ENCODE results near the gene MICOS13. TPM values are rescaled to one million over a fixed set of nuclear protein-coding genes. Genes with fewer than 3 reads are reported as not detected.
A peak's percentile ranks its signal among the peaks of the same experiment; 100 is the strongest.

Gene MICOS13
- total RNA-seq (2021) (30.0 to 32.8 TPM (median 32.5 TPM) in 3 replicates), Bru-seq, nascent RNA (percentile 55 among the genes with signal in this experiment)
- long read RNA-seq, experiment 1, transcript C19orf70-201 (4 exons, 896 nt): major isoform, 27 of 30 reads
- long read RNA-seq, experiment 1, partial matches to known transcripts: 1 of 30 reads
- long read RNA-seq, experiment 1, other reads (novel, unspliced or antisense): 1 of 30 reads
- long read RNA-seq, experiment 2, transcript C19orf70-201 (4 exons, 896 nt): major isoform, 44 of 50 reads
- long read RNA-seq, experiment 2, partial matches to known transcripts: 4 of 50 reads
- long read RNA-seq, experiment 2, other reads (novel, unspliced or antisense): 0 of 50 reads
- long read RNA-seq, experiment 3, partial matches to known transcripts: 0 of 4 reads
- long read RNA-seq, experiment 3, other reads (novel, unspliced or antisense): 2 of 4 reads

- H3K27ac Mint-ChIP-seq: peak within 1 kb of the TSS; percentile 92
- POLR2A ChIA-PET: interaction anchor here (1.2 kb wide), 1 partner anchor 9 kb away, joined by 3 read pairs; no protein-coding TSS in a partner anchor
- peaks cover 18% of the 10 kb centered on the region for H3K27me3 Mint-ChIP-seq (ENCODE audit: low read depth)
- H3K9me3 Mint-ChIP-seq: no peaks in the 10 kb centered on the region
- CTCF ChIA-PET: interaction anchor here (1.6 kb wide), 1 partner anchor 9 kb away, joined by 6 read pairs; no protein-coding TSS in a partner anchor
- peak; percentile 95 for ATAC-seq
- H3K36me3 Mint-ChIP-seq: no peaks in the 10 kb centered on the region
- H3K4me3 Mint-ChIP-seq: peak within 1 kb of the TSS; percentile 99
- DNase-seq (ENCODE audit: low spot score): peak; percentile 97
- peaks cover 13% of the 10 kb centered on the region for H3K4me1 Mint-ChIP-seq
- TF ChIP-seq NFATC4 (CRISPR knock-in tag; IDR thresholded peaks at IDR 0.05) (no peak), FOXK1 (CRISPR knock-in tag; IDR thresholded peaks at IDR 0.05) (peak; percentile 85), GABPB1 (CRISPR knock-in tag; IDR thresholded peaks at IDR 0.05) (peak; percentile 78), ESRRA (CRISPR knock-in tag; IDR thresholded peaks at IDR 0.05; ENCODE audit: borderline replicate concordance) (no peak), ZNF232 (CRISPR knock-in tag; IDR thresholded peaks at IDR 0.05) (no peak), ZNF671 (CRISPR knock-in tag; IDR thresholded peaks at IDR 0.05) (no peak), ATF3 (CRISPR knock-in tag; conservative IDR thresholded peaks at IDR 0.05) (no peak), SP1 (CRISPR knock-in tag; conservative IDR thresholded peaks at IDR 0.05) (peak; percentile 89), NFE2L1 (CRISPR knock-in tag; IDR thresholded peaks at IDR 0.05) (no peak), SOX15 (CRISPR knock-in tag; IDR thresholded peaks at IDR 0.05) (no peak), CBFB (CRISPR knock-in tag; IDR thresholded peaks at IDR 0.05; ENCODE audit: low read depth) (0 out of 2 replicates have a peak, but pooled peaks have one; percentile 45), ZNF423 (CRISPR knock-in tag; IDR thresholded peaks at IDR 0.05) (no peak), ZBTB21 (CRISPR knock-in tag; IDR thresholded peaks at IDR 0.05; ENCODE audit: borderline replicate concordance) (no peak), MLX (CRISPR knock-in tag; IDR thresholded peaks at IDR 0.05) (no peak), GRHL2 (CRISPR knock-in tag; IDR thresholded peaks at IDR 0.05; ENCODE audit: insufficient replicate concordance, severe bottlenecking) (no peak), ZNF219 (CRISPR knock-in tag; IDR thresholded peaks at IDR 0.05; ENCODE audit: borderline replicate concordance) (no peak), AR (CRISPR knock-in tag; IDR thresholded peaks at IDR 0.05) (no peak), STAT6 (CRISPR knock-in tag; conservative IDR thresholded peaks at IDR 0.05; ENCODE audit: low read depth) (no peak), TEAD4 (CRISPR knock-in tag; IDR thresholded peaks at IDR 0.05) (no peak), FOXP1 (CRISPR knock-in tag; IDR thresholded peaks at IDR 0.05; ENCODE audit: borderline replicate concordance) (peak; percentile 40; the same call in 1 of the 2 replicates), CREM (CRISPR knock-in tag; IDR thresholded peaks at IDR 0.05) (peak; percentile 66; the same call in 1 of the 2 replicates), JUN (CRISPR knock-in tag; IDR thresholded peaks at IDR 0.05) (no peak), PRRX2 (CRISPR knock-in tag; IDR thresholded peaks at IDR 0.05) (no peak), PREB (CRISPR knock-in tag; IDR thresholded peaks at IDR 0.05; ENCODE audit: borderline replicate concordance) (no peak), USF2 (CRISPR knock-in tag; IDR thresholded peaks at IDR 0.05) (peak; percentile 99)
Observed at GRCh38 chr19:5680437-5681368, at the start of gene MICOS13, which contains the start of gene HSD11B1L. Gene MICOS13, minus strand, starts transcription at chr19:5680516. Its CDS starts 30 bp downstream, at chr19:5680486. Gene HSD11B1L, plus strand, starts transcription at chr19:5681027. Its CDS starts 3,806 bp downstream, at chr19:5684833.
